Measurements from ENCODE around the gene NAA20.

The NAA20 gene

DNA sequence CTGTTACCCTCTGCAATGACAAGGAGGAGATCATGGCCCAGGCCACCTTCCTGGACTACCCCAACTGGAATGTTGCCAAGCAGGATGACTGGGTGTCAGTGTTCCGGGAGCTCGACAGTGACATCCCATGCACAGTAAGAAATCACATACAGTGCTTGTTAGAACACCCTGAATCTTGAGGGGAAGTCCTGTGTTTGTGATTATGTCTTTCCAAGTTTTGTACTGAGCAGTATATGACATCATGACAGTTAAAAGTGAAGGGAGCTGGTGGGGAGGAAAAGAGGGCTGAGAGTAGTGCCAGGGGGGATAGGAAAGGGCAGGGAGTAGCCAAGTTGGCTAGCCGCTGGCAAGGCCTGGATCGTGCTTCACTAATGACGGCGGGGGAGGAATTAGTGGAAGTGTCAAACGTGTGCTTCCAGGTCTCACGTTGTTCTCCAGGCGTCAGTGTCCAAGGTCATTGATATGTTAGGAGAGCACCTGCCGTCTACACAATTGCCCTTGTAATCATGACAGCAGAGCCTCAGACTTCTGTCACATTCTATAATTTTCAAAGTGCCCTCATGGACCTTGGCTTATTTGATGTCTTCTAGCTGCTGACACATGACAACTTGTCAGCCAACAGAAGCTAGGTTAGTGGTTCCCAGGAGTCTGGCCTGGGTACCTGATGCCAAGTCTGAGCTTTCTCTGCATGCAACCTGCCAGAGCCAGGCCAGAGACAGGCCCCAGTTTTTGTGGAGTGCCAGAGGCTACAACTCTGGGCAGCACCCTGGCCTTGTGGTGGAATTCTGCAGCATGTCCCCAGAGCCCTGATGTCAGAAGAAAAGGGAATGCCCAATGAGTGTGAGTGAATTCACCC, 53.9 kb downstream of the NAA20 start:
- in situ Hi-C loops (cut with HindIII; ENCODE audit: low sequenced_read_pairs), result no loop called here

DNA sequence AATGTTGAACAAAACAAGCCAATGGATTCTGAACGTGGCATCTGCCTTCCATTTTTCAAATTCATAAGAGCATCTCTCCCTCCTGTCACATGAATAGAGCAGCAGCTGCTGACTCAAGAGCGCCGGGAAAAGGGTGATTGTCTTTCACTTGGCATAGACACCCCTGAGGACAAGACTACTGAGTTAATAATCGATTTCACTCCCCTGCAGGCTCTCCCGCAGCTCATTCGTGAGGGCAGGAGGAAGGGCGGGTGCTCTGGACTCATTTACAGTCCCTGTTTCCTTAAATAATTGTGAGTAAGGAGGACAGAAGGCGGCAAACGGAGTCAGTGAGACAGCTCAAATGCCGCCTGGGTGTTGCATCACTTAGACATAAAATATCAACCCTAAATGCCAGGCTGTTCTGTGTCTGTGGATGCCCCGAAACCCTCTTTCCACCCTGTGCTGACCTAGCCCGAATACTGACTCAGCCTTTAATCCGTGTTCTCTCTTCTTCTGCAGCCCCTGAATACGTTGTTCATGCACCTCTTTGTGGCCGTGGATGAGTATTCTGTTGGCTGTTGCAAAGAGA, 56.7 kb downstream of the NAA20 start:
- in situ Hi-C loops (cut with HindIII; ENCODE audit: low sequenced_read_pairs), result no loop called here

DNA sequence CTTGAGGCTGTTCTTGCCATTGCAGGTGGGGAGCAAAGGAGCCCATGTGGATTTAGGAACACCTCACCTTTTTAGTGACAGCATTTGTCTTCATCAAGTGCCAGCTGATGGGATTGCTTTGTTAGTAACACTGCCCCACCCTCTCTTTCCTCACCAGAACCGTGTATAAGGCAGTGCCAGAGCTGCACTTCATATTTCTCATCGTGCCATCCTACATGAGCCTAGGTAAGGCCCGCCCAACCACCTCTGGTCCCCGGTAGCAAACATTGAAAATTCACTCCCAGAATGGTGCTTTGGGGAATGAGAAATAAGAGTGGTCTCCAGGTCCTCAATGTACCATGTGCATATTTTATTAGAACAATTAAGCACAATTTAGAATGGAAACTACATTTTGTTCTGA, 57.9 kb downstream of the NAA20 start:
- in situ Hi-C loops (cut with HindIII; ENCODE audit: low sequenced_read_pairs), result no loop called here

DNA sequence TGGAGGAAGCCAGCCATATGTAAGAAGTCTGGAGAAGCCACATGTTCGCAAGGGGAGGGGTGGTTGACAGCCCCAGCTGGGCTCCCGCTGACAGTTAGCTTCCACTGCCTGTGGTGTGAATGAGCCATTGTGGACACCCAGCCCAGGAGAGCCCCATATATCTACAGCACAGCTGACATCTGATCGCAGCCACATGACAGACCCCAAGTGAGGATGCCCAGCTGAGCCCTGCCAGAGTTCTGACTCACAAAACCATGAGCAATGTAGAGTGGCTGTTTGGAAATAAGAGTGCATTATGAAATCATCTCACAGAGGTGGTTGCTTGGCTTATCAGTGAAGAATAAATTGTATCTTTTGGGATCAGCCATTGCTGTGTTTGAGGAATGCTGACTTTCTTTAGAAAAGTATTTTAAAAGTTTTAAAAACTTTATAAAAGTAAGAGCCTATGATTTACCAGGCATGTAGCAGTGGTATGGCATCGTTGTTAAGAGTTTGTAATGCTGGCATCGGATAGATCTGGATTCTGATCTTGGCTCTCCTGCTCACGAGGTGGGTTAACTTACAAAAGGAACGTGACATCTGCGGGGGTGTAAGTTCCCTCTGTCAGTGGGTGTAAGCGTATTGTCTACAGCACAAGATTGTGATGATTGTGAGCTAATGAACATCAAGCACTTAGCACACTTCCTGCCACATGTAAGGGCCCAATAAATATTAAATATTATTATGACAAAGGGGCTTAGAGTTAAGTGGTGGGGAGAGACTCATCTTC, 59.3 kb downstream of the NAA20 start:
- in situ Hi-C loops (cut with HindIII; ENCODE audit: low sequenced_read_pairs), result no loop called here

DNA sequence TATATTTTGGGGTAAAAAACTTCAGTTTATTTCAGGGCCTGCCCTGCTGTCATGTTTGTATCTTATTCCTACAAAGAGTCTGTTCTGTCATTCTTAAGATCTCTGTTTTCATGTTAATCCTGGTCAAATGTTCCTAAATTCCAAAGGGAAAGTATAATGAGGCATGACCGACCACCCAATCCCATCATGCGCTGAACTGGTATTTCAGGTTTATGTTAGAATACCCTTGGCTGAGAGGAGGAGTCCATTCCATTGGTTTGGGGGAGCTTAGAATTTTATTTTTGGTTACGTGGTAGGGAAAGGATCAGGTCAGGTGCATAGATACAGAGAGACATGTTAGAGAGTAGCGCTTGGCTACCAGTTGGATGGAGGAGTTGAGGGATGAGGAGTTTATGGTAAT, 60.9 kb downstream of the NAA20 start:
- in situ Hi-C loops (cut with HindIII; ENCODE audit: low sequenced_read_pairs), result no loop called here

DNA sequence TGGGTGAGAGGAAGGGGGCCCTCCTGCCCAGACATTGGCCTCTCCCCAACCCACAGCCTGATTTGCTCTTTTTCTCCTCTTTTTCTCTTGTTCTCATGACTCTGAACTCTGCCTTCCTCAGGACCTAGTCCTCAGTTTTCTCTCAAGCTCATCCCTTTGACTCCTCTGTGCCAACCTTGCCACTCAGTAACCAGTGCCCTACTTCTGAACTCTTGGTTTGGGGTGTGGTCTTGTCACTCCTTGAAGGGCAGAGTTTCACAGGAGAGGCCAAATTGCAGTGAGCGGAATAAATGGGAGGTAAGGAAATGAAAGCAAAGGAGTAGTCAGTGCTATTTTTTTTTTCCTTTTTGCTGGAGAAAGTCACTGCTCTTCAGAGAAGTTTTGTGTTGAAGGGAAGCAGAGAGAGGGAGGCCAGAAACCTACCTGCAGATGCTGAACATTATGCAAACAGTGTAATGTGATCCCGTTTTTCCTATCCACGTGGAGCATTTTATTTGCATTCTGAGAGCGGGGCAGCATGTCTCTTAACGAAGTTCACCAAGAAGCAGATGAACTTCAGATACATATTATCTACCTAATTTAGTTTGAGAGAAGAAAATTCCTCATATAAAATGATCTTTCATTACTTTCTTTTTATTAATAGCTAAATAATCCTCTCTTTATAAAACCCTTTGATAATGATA, 62.1 kb downstream of the NAA20 start:
- in situ Hi-C loops (cut with HindIII; ENCODE audit: low sequenced_read_pairs), result no loop called here
